Activated T-helper 1 cell treated with Interleukin-2 at 50 U/mL for 16 hours (primary cell): ENCODE data around the gene STAM2.
"Not testable (repeated sequence)": the region's sequence is repeated elsewhere in the genome, so short reads cannot be mapped to it uniquely, and the experiment has no call there.

Source experiments
- DNase-seq: peaks from one replicate; pipeline ENCODE4 v3.0.0-alpha.2; 2020; ENCODE audit warnings: low read depth

The STAM2 gene

GRCh38 chr2:152175368-152176112 is at the start of gene STAM2:
Gene STAM2 (minus strand): TSS chr2:152175763. CDS start chr2:152175642, 121 bp downstream.
- DNase-seq, result peak; percentile 88

- DNase-seq, result no peak
These were observed 48.4 kb upstream of the STAM2 start for GRCh38 chr2:152223977-152224376.

- no peak for DNase-seq
These were observed 47.5 kb upstream of the STAM2 start for GRCh38 chr2:152222975-152223637.

GRCh38 chr2:152221839-152222238 is 46.3 kb upstream of the STAM2 start:
- no peak for DNase-seq

GRCh38 chr2:152219077-152219828 is 43.7 kb upstream of the STAM2 start:
- DNase-seq, result no peak

- DNase-seq, result no peak
These were observed 25.9 kb upstream of the STAM2 start for GRCh38 chr2:152201466-152201830.

GRCh38 chr2:152200565-152201465 is 25.3 kb upstream of the STAM2 start:
- no peak for DNase-seq

GRCh38 chr2:152200101-152200500 is 24.5 kb upstream of the STAM2 start:
- no peak for DNase-seq

- no peak for DNase-seq
These were observed 22.9 kb upstream of the STAM2 start for GRCh38 chr2:152198499-152198898.

GRCh38 chr2:152197508-152198284 is 22.1 kb upstream of the STAM2 start:
- DNase-seq, result not testable (repeated sequence)

- no peak for DNase-seq
These were observed 14.3 kb upstream of the STAM2 start for GRCh38 chr2:152189622-152190495.

GRCh38 chr2:152186808-152187207 is 11.2 kb upstream of the STAM2 start:
- DNase-seq, result not testable (repeated sequence)

GRCh38 chr2:152186262-152186661 is 10.7 kb upstream of the STAM2 start:
- no peak for DNase-seq

- DNase-seq, result no peak
These were observed 8.0 kb upstream of the STAM2 start for GRCh38 chr2:152183401-152184073.

- not testable (repeated sequence) for DNase-seq
These were observed 2.1 kb upstream of the STAM2 start for GRCh38 chr2:152177667-152178066.

GRCh38 chr2:152176113-152176714 is 651 bp upstream of the STAM2 start:
- DNase-seq, result no peak

GRCh38 chr2:152175012-152175367 is 573 bp downstream of the STAM2 start:
- no peak for DNase-seq

GRCh38 chr2:152174574-152174973 is 989 bp downstream of the STAM2 start:
- DNase-seq, result no peak

GRCh38 chr2:152173831-152174230 is 1.7 kb downstream of the STAM2 start:
- no peak for DNase-seq
